MM.1S (cell line): Measurements from ENCODE around the gene RASGEF1B.

ENCODE experiments used
- DNase-seq: peaks from one replicate; pipeline ENCODE4 v3.0.0-alpha.2; 2015
- H2AFZ ChIP-seq: fragments of 300-600 bp; sonication (generic); 2 replicates; pipeline ENCODE4 v1.6.0; 2016; ENCODE audit warnings: antibody characterized with exemption, low read length
- H3F3A ChIP-seq: fragments of 300-600 bp; sonication (generic); 2 replicates; pipeline ENCODE4 v1.6.1; 2016; ENCODE audit warnings: mild to moderate bottlenecking, antibody characterized with exemption, low read length, moderate library complexity, mixed read lengths; ENCODE audit not compliant: insufficient read depth
- H3K27ac ChIP-seq: fragments of 300-600 bp; sonication (generic); 2 replicates; pipeline ENCODE4 v1.5.1; 2016; ENCODE audit warnings: mild to moderate bottlenecking, low read length
- H3K27me3 ChIP-seq: fragments of 300-600 bp; sonication (generic); replicated peaks from 2 replicates; pipeline ENCODE4 v1.6.0; 2016; ENCODE audit warnings: low read length; ENCODE audit not compliant: insufficient read depth
- H3K36me3 ChIP-seq: fragments of 300-600 bp; sonication (generic); replicated peaks from 2 replicates; pipeline ENCODE4 v1.6.1; 2016; ENCODE audit warnings: mild to moderate bottlenecking, low read length, mixed read lengths; ENCODE audit not compliant: insufficient read depth
- H3K4me1 ChIP-seq: fragments of 300-600 bp; sonication (generic); 2 replicates; pipeline ENCODE4 v1.6.1; 2016; ENCODE audit warnings: low read length, mixed read lengths
- H3K4me2 ChIP-seq: fragments of 300-600 bp; sonication (generic); 2 replicates; pipeline ENCODE4 v1.6.0; 2016; ENCODE audit warnings: low read depth, low read length
- H3K4me3 ChIP-seq: fragments of 300-600 bp; sonication (generic); 2 replicates; pipeline ENCODE4 v1.5.1; 2016; ENCODE audit warnings: low read length, mixed read lengths
- H3K79me2 ChIP-seq: fragments of 300-600 bp; sonication (generic); 2 replicates; pipeline ENCODE4 v1.6.1; 2016; ENCODE audit warnings: mixed run types, low read length, mixed read lengths
- H3K9ac ChIP-seq: fragments of 300-600 bp; sonication (generic); 2 replicates; pipeline ENCODE4 v1.6.1; 2016; ENCODE audit warnings: low read length, mixed read lengths
- H3K9me2 ChIP-seq: fragments of 300-600 bp; sonication (generic); replicated peaks from 2 replicates; pipeline ENCODE4 v1.6.1; 2016; ENCODE audit warnings: mild to moderate bottlenecking, low read length, mixed read lengths; ENCODE audit not compliant: insufficient read depth
- H3K9me3 ChIP-seq: fragments of 300-600 bp; sonication (generic); replicated peaks from 2 replicates; pipeline ENCODE4 v1.6.1; 2016; ENCODE audit warnings: mild to moderate bottlenecking, low read length, mixed read lengths; ENCODE audit not compliant: insufficient read depth
- H4K20me1 ChIP-seq: fragments of 300-600 bp; sonication (generic); 2 replicates; pipeline ENCODE4 v1.6.1; 2016; ENCODE audit warnings: mild to moderate bottlenecking, low read length, moderate library complexity, mixed read lengths; ENCODE audit not compliant: insufficient read depth
- CTCF ChIP-seq: fragments of 300-600 bp; sonication (generic); IDR thresholded peaks from 2 replicates; pipeline ENCODE4 v1.5.1; 2016; ENCODE audit warnings: antibody characterized with exemption, low read length, mixed read lengths
- EZH2 ChIP-seq: fragments of 300-600 bp; sonication (generic); optimal IDR thresholded peaks from 2 replicates; pipeline ENCODE3; 2017; ENCODE audit warnings: low read depth, mild to moderate bottlenecking, antibody characterized with exemption, low read length, mixed read lengths
- EZH2phosphoT487 ChIP-seq: fragments of 300-600 bp; sonication (generic); IDR thresholded peaks from 2 replicates; pipeline ENCODE4 v1.6.1; 2018; ENCODE audit warnings: antibody characterized with exemption, low read length

Gene RASGEF1B

GRCh38 chr4:81490403-81491160 lies 18.9 kb upstream of the RASGEF1B start:
- H3K9ac ChIP-seq: no peak overlapping the region
- no peak for DNase-seq
- TF ChIP-seq CTCF: no peak
- TF ChIP-seq EZH2: no peak
- TF ChIP-seq EZH2phosphoT487: no peak

DNA sequence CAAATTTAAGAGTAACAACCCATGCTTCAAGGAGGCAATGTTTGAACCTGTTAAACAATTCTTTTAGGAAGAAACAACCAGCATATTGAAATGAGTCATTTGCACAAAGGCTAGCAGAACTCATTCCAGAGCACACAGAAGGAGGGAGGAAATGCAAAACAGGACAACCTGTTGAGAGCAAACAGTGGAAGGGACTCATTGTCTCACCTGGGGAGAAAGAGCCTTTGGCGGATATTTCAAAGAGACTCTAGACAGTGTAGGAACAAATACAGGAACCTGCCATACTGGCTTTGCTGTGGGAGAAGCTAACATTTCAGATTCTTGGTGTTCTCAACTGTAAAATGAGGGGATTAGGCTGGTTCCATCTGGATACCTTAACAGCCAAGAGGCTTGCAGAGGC lies 14.8 kb upstream of the RASGEF1B start:
- Histone ChIP-seq H3K9me2 (no peaks in the 10 kb centered on the region), H3F3A (peaks cover under 1% of the 10 kb centered on the region), H3K27ac (no peak overlapping the region), H3K79me2 (no peaks in the 10 kb centered on the region), H3K36me3 (no peaks in the 10 kb centered on the region), H3K27me3 (no peaks in the 10 kb centered on the region), H3K4me1 (peaks cover under 1% of the 10 kb centered on the region; the same call in 1 of the 2 replicates), H3K9ac (no peak overlapping the region), H2AFZ (no peak overlapping the region), H3K4me2 (no peak overlapping the region), H3K9me3 (no peaks in the 10 kb centered on the region), H4K20me1 (no peaks in the 10 kb centered on the region), H3K4me3 (no peak overlapping the region)
- DNase-seq: no peak
- TF ChIP-seq EZH2 (no peak), CTCF (no peak), EZH2phosphoT487 (no peak)

More at GRCh38 chr4:81490403-81491160, 18.9 kb upstream of the RASGEF1B start:
- H3K27me3 ChIP-seq: no peaks in the 10 kb centered on the region
- H3K4me1 ChIP-seq: peaks cover 31% of the 10 kb centered on the region
- H3K9me2 ChIP-seq: no peaks in the 10 kb centered on the region
- H3K9me3 ChIP-seq: no peaks in the 10 kb centered on the region
- H3K79me2 ChIP-seq: no peaks in the 10 kb centered on the region
- H4K20me1 ChIP-seq: no peaks in the 10 kb centered on the region
- peaks cover 26% of the 10 kb centered on the region for H3F3A ChIP-seq
- no peaks in the 10 kb centered on the region for H3K36me3 ChIP-seq
- no peak overlapping the region for H3K4me2 ChIP-seq
- no peak overlapping the region for H3K27ac ChIP-seq
- H3K4me3 ChIP-seq: no peak overlapping the region
- no peak overlapping the region for H2AFZ ChIP-seq

- Histone ChIP-seq H3K27ac (no peak overlapping the region), H3K9ac (no peak overlapping the region), H3K27me3 (no peaks in the 10 kb centered on the region), H3K9me3 (no peaks in the 10 kb centered on the region), H3K79me2 (no peaks in the 10 kb centered on the region), H4K20me1 (no peaks in the 10 kb centered on the region), H3K36me3 (no peaks in the 10 kb centered on the region), H3K4me2 (no peak overlapping the region), H3K4me1 (no peaks in the 10 kb centered on the region), H3K4me3 (no peak overlapping the region), H3K9me2 (no peaks in the 10 kb centered on the region), H2AFZ (no peak overlapping the region), H3F3A (no peaks in the 10 kb centered on the region)
- TF ChIP-seq CTCF (no peak), EZH2 (no peak), EZH2phosphoT487 (no peak)
- no peak for DNase-seq
Measured at GRCh38 chr4:81485310-81485980, 13.7 kb upstream of the RASGEF1B start.
